SU-DHL-6 (cell line): ENCODE results near the gene PYROXD2.

ENCODE experiments used
- CTCF ChIP-seq: fragments of 200-600 bp; sonication (generic); IDR thresholded peaks from one replicate; pipeline ENCODE4 v1.5.1; 2017; ENCODE audit warnings: antibody characterized with exemption, mild to moderate bottlenecking, low read length, moderate library complexity; ENCODE audit not compliant: insufficient read depth, poor library complexity, severe bottlenecking
- EZH2phosphoT487 ChIP-seq: fragments of 200-600 bp; sonication (generic), shearing (Covaris generic); conservative IDR thresholded peaks from 2 replicates; pipeline ENCODE4 v1.6.1; 2018; ENCODE audit warnings: mild to moderate bottlenecking, antibody characterized with exemption, low read length, moderate library complexity, mixed read lengths

- TF ChIP-seq CTCF (no peak), EZH2phosphoT487 (no peak)
Measured at GRCh38 chr10:98366062-98366530, 48.9 kb downstream of the PYROXD2 start.
